ENCODE data around the gene LSM14B. TPM values are rescaled to one million over a fixed set of nuclear protein-coding genes. Genes with fewer than 3 reads are reported as not detected.

The LSM14B gene
- total RNA-seq, 2 donors from 2014 or later: 25.1 to 29.8 TPM

- Mint-ChIP-seq H3K4me3 (no peak overlapping the region), H3K27ac (no peak overlapping the region), H3K9me3 (no peaks in the 10 kb centered on the region), H3K27me3 (no peaks in the 10 kb centered on the region), H3K4me1 (peaks cover 15% of the 10 kb centered on the region), H3K36me3 (ENCODE audit: low read depth) (peaks cover 100% of the 10 kb centered on the region)
- no peak for ATAC-seq (replicated peaks)
Measured at GRCh38 chr20:62133864-62134263, 11.6 kb downstream of the LSM14B start.

- H3K27me3 Mint-ChIP-seq: no peaks in the 10 kb centered on the region
- H3K36me3 Mint-ChIP-seq (ENCODE audit: low read depth): peaks cover 100% of the 10 kb centered on the region
- no peak for ATAC-seq (replicated peaks)
- no peaks in the 10 kb centered on the region for H3K9me3 Mint-ChIP-seq
- H3K4me1 Mint-ChIP-seq: peaks cover 15% of the 10 kb centered on the region
- H3K27ac Mint-ChIP-seq: no peak overlapping the region
- H3K4me3 Mint-ChIP-seq: no peak overlapping the region
Measured at GRCh38 chr20:62134735-62135231, 12.5 kb downstream of the LSM14B start.

- no peak overlapping the region for H3K27ac Mint-ChIP-seq
- no peak overlapping the region for H3K4me3 Mint-ChIP-seq
- no peaks in the 10 kb centered on the region for H3K9me3 Mint-ChIP-seq
- no peak for ATAC-seq (replicated peaks)
- H3K27me3 Mint-ChIP-seq: no peaks in the 10 kb centered on the region
- H3K4me1 Mint-ChIP-seq: peaks cover 18% of the 10 kb centered on the region
- H3K36me3 Mint-ChIP-seq (ENCODE audit: low read depth): peaks cover 100% of the 10 kb centered on the region
Measured at GRCh38 chr20:62135573-62136266, 13.4 kb downstream of the LSM14B start.

GRCh38 chr20:62136283-62137091 is 14.2 kb downstream of the LSM14B start:
- Mint-ChIP-seq H3K4me3 (no peak overlapping the region), H3K9me3 (no peaks in the 10 kb centered on the region), H3K27ac (peak overlapping the region; percentile 39), H3K36me3 (ENCODE audit: low read depth) (peaks cover 100% of the 10 kb centered on the region), H3K27me3 (no peaks in the 10 kb centered on the region), H3K4me1 (peaks cover 24% of the 10 kb centered on the region)
- peak; percentile 64 for ATAC-seq (replicated peaks)

GRCh38 chr20:62137092-62137384 is 14.8 kb downstream of the LSM14B start:
- Mint-ChIP-seq H3K4me1 (peaks cover 27% of the 10 kb centered on the region), H3K27ac (peak overlapping the region; percentile 39), H3K27me3 (no peaks in the 10 kb centered on the region), H3K36me3 (ENCODE audit: low read depth) (peaks cover 100% of the 10 kb centered on the region), H3K4me3 (no peak overlapping the region), H3K9me3 (no peaks in the 10 kb centered on the region)
- no peak for ATAC-seq (replicated peaks)

GRCh38 chr20:62137478-62138203 is 15.4 kb downstream of the LSM14B start:
- H3K9me3 Mint-ChIP-seq: no peaks in the 10 kb centered on the region
- H3K27ac Mint-ChIP-seq: peak overlapping the region; percentile 7
- H3K36me3 Mint-ChIP-seq (ENCODE audit: low read depth): peaks cover 98% of the 10 kb centered on the region
- no peak for ATAC-seq (replicated peaks)
- peaks cover 24% of the 10 kb centered on the region for H3K4me1 Mint-ChIP-seq
- no peak overlapping the region for H3K4me3 Mint-ChIP-seq
- H3K27me3 Mint-ChIP-seq: no peaks in the 10 kb centered on the region

GRCh38 chr20:62138204-62138543 is 15.9 kb downstream of the LSM14B start:
- Mint-ChIP-seq H3K4me3 (no peak overlapping the region), H3K27me3 (no peaks in the 10 kb centered on the region), H3K36me3 (ENCODE audit: low read depth) (peaks cover 93% of the 10 kb centered on the region), H3K27ac (peak overlapping the region; percentile 7), H3K4me1 (peaks cover 24% of the 10 kb centered on the region), H3K9me3 (no peaks in the 10 kb centered on the region)
- ATAC-seq (replicated peaks): no peak

GRCh38 chr20:62138912-62139311 is 16.6 kb downstream of the LSM14B start:
- Mint-ChIP-seq H3K9me3 (no peaks in the 10 kb centered on the region), H3K4me1 (peaks cover 24% of the 10 kb centered on the region), H3K27ac (no peak overlapping the region), H3K4me3 (no peak overlapping the region), H3K27me3 (no peaks in the 10 kb centered on the region), H3K36me3 (ENCODE audit: low read depth) (peaks cover 85% of the 10 kb centered on the region)
- ATAC-seq (replicated peaks): no peak

- Mint-ChIP-seq H3K36me3 (ENCODE audit: low read depth) (peaks cover 78% of the 10 kb centered on the region), H3K27ac (no peak overlapping the region), H3K9me3 (no peaks in the 10 kb centered on the region), H3K4me3 (no peak overlapping the region), H3K27me3 (no peaks in the 10 kb centered on the region), H3K4me1 (peaks cover 26% of the 10 kb centered on the region)
- no peak for ATAC-seq (replicated peaks)
Measured at GRCh38 chr20:62139636-62140035, 17.4 kb downstream of the LSM14B start.

- H3K36me3 Mint-ChIP-seq (ENCODE audit: low read depth): peaks cover 64% of the 10 kb centered on the region
Measured at GRCh38 chr20:62141043-62141396, 18.7 kb downstream of the LSM14B start.

GRCh38 chr20:62141397-62142251 is 19.3 kb downstream of the LSM14B start:
- H3K9me3 Mint-ChIP-seq: no peaks in the 10 kb centered on the region
- peaks cover 58% of the 10 kb centered on the region for H3K36me3 Mint-ChIP-seq (ENCODE audit: low read depth)
- H3K27me3 Mint-ChIP-seq: no peaks in the 10 kb centered on the region
- H3K27ac Mint-ChIP-seq: peak overlapping the region; percentile 92
- H3K4me3 Mint-ChIP-seq: peak overlapping the region; percentile 92
- peak; percentile 41 for ATAC-seq (replicated peaks)
- peaks cover 30% of the 10 kb centered on the region for H3K4me1 Mint-ChIP-seq

More at GRCh38 chr20:62141043-62141396, 18.7 kb downstream of the LSM14B start:
- H3K27ac Mint-ChIP-seq: peak overlapping the region; percentile 92
- H3K9me3 Mint-ChIP-seq: no peaks in the 10 kb centered on the region
- peaks cover 30% of the 10 kb centered on the region for H3K4me1 Mint-ChIP-seq
- H3K4me3 Mint-ChIP-seq: peak overlapping the region; percentile 92
- no peak for ATAC-seq (replicated peaks)
- no peaks in the 10 kb centered on the region for H3K27me3 Mint-ChIP-seq

GRCh38 chr20:62142252-62143080 is 20.2 kb downstream of the LSM14B start:
- peaks cover 50% of the 10 kb centered on the region for H3K36me3 Mint-ChIP-seq (ENCODE audit: low read depth)
- peak overlapping the region; percentile 92 for H3K27ac Mint-ChIP-seq
- no peaks in the 10 kb centered on the region for H3K9me3 Mint-ChIP-seq
- no peaks in the 10 kb centered on the region for H3K27me3 Mint-ChIP-seq
- H3K4me3 Mint-ChIP-seq: peak overlapping the region; percentile 92
- peak; percentile 6 for ATAC-seq (replicated peaks)
- H3K4me1 Mint-ChIP-seq: peaks cover 29% of the 10 kb centered on the region

Data from activated T-helper 17 cell treated with anti-CD3 and anti-CD28 coated beads, Interleukin-2, amount 50 U/mL, for 72 hours (primary cell).